MCF 10A (cell line): Measurements from ENCODE around the gene POU2F3. TPM values are rescaled to one million over a fixed set of nuclear protein-coding genes. Genes with fewer than 3 reads are reported as not detected.
"Not testable (repeated sequence)": the region's sequence is repeated elsewhere in the genome, so short reads cannot be mapped to it uniquely, and the experiment has no call there.

Experiments used
- BruUV-seq: library from RNA; stranded (reverse); fragments of 400-500 nt; replicated peaks from 2 replicates; lab custom pipeline; 2021; lab: Mats Ljungman, UMichigan
- CTCF ChIA-PET: fragments of 300-600 bp; sonication (Branson Sonifier 250); formaldehyde crosslinking; extraction: SDS; loops from one replicate; lab custom pipeline; 2021; ENCODE audit warnings: antibody characterized with exemption, inconsistent platforms; lab: Yijun Ruan, JAX
- POLR2A ChIA-PET: fragments of 300-600, 350-650 bp; sonication (Branson Sonifier 250); formaldehyde crosslinking; extraction: SDS; loops from one replicate; lab custom pipeline; 2020; ENCODE audit warnings: antibody characterized with exemption, inconsistent platforms; lab: Yijun Ruan, JAX
- DNase-seq: peaks from one replicate; pipeline ENCODE4 v3.0.0-alpha.2; 2018; ENCODE audit not compliant: unreplicated experiment
- H3K27ac Mint-ChIP-seq: one replicate; pipeline ENCODE4 v1.8.0; 2022; ENCODE audit warnings: mild to moderate bottlenecking, low read depth, mixed read lengths; ENCODE audit not compliant: unreplicated experiment
- H3K27me3 Mint-ChIP-seq: one replicate; pipeline ENCODE4 v1.8.0; 2022; ENCODE audit warnings: mixed read lengths; ENCODE audit not compliant: insufficient read depth, unreplicated experiment
- H3K36me3 Mint-ChIP-seq: one replicate; pipeline ENCODE4 v1.8.0; 2022; ENCODE audit warnings: mild to moderate bottlenecking, moderate library complexity, mixed read lengths; ENCODE audit not compliant: insufficient read depth, unreplicated experiment
- H3K4me1 Mint-ChIP-seq: one replicate; pipeline ENCODE4 v1.8.0; 2022; ENCODE audit warnings: mixed read lengths; ENCODE audit not compliant: insufficient read depth, unreplicated experiment
- H3K4me3 Mint-ChIP-seq: one replicate; pipeline ENCODE4 v1.8.0; 2022; ENCODE audit warnings: mild to moderate bottlenecking, moderate library complexity, mixed read lengths; ENCODE audit not compliant: unreplicated experiment
- H3K9me3 Mint-ChIP-seq: one replicate; pipeline ENCODE4 v1.8.0; 2022; ENCODE audit warnings: mixed read lengths; ENCODE audit not compliant: unreplicated experiment
- CTCF ChIP-seq: fragments of 200-600 bp; IDR thresholded peaks from one replicate; pipeline ENCODE4 v1.8.0; 2022; ENCODE audit warnings: antibody characterized with exemption, mild to moderate bottlenecking; ENCODE audit not compliant: unreplicated experiment
- intact Hi-C: fragments of 100-400 bp; cut with micrococcal nuclease; formaldehyde crosslinking; loops from 2 replicates; pipeline ENCODE4 v1.14.1; 2022
- total RNA-seq: library from RNA; stranded (reverse); gene quantifications from 2 replicates; pipeline ENCODE4 v1.2.3, GENCODE V29; 2022

POU2F3 gene
- total RNA-seq, 1 experiment from 2014 or later = not detected

- no peaks in the 10 kb centered on the region for H3K4me1 Mint-ChIP-seq
- peaks cover 41% of the 10 kb centered on the region for H3K27me3 Mint-ChIP-seq
- no peak for DNase-seq
- no peak overlapping the region for H3K27ac Mint-ChIP-seq
- BruUV-seq = no TSS peak
- H3K36me3 Mint-ChIP-seq = no peaks in the 10 kb centered on the region
- CTCF ChIA-PET = interaction anchor here (0.8 kb wide), 1 partner anchor 28 kb away, joined by 3 read pairs; no protein-coding TSS in a partner anchor
- POLR2A ChIA-PET = no interaction called here
- no peak for TF ChIP-seq CTCF
- H3K4me3 Mint-ChIP-seq = no peak overlapping the region
- no peaks in the 10 kb centered on the region for H3K9me3 Mint-ChIP-seq
- intact Hi-C loops = no loop called here
Observed at GRCh38 chr11:120271672-120272071, 31.7 kb downstream of the POU2F3 start.

GRCh38 chr11:120272303-120272702 is 32.4 kb downstream of the POU2F3 start:
- intact Hi-C loops = no loop called here
- no peak overlapping the region for H3K4me3 Mint-ChIP-seq
- peak overlapping the region; percentile 28 for H3K27ac Mint-ChIP-seq
- CTCF ChIA-PET = interaction anchor here (0.5 to 0.8 kb wide), 2 partner anchors 28 to 43 kb away, joined by 3 read pairs; no protein-coding TSS in a partner anchor
- POLR2A ChIA-PET = no interaction called here
- H3K36me3 Mint-ChIP-seq = no peaks in the 10 kb centered on the region
- no peaks in the 10 kb centered on the region for H3K4me1 Mint-ChIP-seq
- peak; percentile 64 for DNase-seq
- peaks cover 34% of the 10 kb centered on the region for H3K27me3 Mint-ChIP-seq
- TF ChIP-seq CTCF = no peak
- no TSS peak for BruUV-seq
- no peaks in the 10 kb centered on the region for H3K9me3 Mint-ChIP-seq

- CTCF ChIA-PET = interaction anchor here (3.8 kb wide), 1 partner anchor 38 kb away, joined by 11 read pairs; no protein-coding TSS in a partner anchor
- Mint-ChIP-seq H3K27me3 (peaks cover 27% of the 10 kb centered on the region), H3K4me3 (no peak overlapping the region), H3K9me3 (no peaks in the 10 kb centered on the region), H3K27ac (no peak overlapping the region), H3K4me1 (no peaks in the 10 kb centered on the region), H3K36me3 (no peaks in the 10 kb centered on the region)
- no peak for DNase-seq
- no peak for TF ChIP-seq CTCF
- intact Hi-C loops = no loop called here
- POLR2A ChIA-PET = interaction anchor here (1.8 kb wide), 1 partner anchor 14 kb away, joined by 3 read pairs; no protein-coding TSS in a partner anchor
- no TSS peak for BruUV-seq
Observed at GRCh38 chr11:120273432-120273831, 33.5 kb downstream of the POU2F3 start.

- DNase-seq, BruUV-seq, intact Hi-C loops, H3K36me3 Mint-ChIP-seq, H3K27ac Mint-ChIP-seq, H3K4me3 Mint-ChIP-seq, H3K4me1 Mint-ChIP-seq, H3K9me3 Mint-ChIP-seq: not testable (repeated sequence)
- ChIA-PET POLR2A (interaction anchor here (0.6 to 1.8 kb wide), 2 partner anchors 14 to 65 kb away, joined by 3 read pairs; no protein-coding TSS in a partner anchor), CTCF (interaction anchor here (3.8 kb wide), 1 partner anchor 39 kb away, joined by 11 read pairs; no protein-coding TSS in a partner anchor)
- peaks cover 27% of the 10 kb centered on the region for H3K27me3 Mint-ChIP-seq
Observed at GRCh38 chr11:120273956-120274355, 34.0 kb downstream of the POU2F3 start.
